ENCODE measurements around the gene THBS4.

- no peak for TF ChIP-seq TARDBP (IDR thresholded peaks at IDR 0.05)
- TF ChIP-seq CTBP1 (IDR thresholded peaks at IDR 0.05; ENCODE audit: borderline replicate concordance) = no peak
- TF ChIP-seq FOXA1 (IDR thresholded peaks at IDR 0.05) = no peak
Observed at GRCh38 chr5:80025069-80025468, 10.1 kb upstream of the THBS4 start.

Measured in HEK293T (cell line).